ENCODE measurements around the gene ARHGEF28.
A peak's percentile ranks its signal among the peaks of the same experiment; 100 is the strongest.

Gene ARHGEF28

DNA sequence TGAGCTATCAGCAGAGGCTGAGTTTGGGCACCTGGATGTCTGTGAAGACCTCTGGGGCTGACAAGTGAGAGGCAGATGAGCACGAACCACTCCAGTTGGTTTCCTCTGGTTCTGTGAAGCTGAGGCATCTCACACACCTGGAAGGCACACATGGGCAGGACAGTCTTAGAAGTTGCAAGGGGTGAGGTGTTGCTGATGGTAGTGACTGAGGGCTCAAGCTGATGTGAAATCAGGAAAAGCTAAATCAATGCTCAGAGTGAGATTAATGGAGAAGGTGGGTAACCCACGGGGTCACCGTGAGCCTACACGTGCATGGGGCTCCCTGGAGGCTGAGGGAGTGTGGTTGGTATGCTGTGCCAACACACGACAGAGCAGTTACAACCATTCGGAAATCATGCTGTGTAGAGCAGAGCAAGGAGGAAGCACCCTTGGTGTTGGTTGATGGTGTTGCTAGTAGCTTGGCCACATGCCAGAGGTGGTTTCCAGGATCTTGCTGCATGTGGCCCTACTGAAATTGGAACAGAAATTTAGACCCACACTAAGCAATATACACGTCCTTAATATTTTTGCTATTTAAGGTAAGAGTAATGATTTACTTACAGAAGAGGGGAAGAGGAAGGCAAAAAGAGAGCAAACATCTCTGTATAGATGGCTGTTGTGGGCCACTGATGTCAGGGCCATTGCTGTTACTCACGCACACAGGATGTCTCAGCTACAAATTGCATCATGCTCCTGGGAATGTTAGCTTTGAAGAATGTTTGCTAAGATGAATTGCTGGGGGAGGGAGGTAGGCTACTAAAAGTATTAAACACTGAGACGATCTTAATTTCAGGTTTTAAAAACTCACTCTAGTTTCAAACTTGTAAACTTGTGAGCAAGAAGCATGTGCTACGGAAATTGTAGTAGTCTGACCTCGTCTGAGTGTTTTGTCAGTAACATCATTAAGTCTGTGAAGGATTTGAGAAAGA lies 170.5 kb downstream of the ARHGEF28 start:
- peaks cover 7% of the 10 kb centered on the region; the same call in 1 of the 2 replicates for H3K4me1 ChIP-seq (ENCODE audit: low read length)
- H3K4me2 ChIP-seq (ENCODE audit: low read depth, low read length) = no peak overlapping the region
- H3K36me3 ChIP-seq (replicated peaks; ENCODE audit: insufficient read depth, low read length) = no peaks in the 10 kb centered on the region
- TF ChIP-seq, protein P1, sequence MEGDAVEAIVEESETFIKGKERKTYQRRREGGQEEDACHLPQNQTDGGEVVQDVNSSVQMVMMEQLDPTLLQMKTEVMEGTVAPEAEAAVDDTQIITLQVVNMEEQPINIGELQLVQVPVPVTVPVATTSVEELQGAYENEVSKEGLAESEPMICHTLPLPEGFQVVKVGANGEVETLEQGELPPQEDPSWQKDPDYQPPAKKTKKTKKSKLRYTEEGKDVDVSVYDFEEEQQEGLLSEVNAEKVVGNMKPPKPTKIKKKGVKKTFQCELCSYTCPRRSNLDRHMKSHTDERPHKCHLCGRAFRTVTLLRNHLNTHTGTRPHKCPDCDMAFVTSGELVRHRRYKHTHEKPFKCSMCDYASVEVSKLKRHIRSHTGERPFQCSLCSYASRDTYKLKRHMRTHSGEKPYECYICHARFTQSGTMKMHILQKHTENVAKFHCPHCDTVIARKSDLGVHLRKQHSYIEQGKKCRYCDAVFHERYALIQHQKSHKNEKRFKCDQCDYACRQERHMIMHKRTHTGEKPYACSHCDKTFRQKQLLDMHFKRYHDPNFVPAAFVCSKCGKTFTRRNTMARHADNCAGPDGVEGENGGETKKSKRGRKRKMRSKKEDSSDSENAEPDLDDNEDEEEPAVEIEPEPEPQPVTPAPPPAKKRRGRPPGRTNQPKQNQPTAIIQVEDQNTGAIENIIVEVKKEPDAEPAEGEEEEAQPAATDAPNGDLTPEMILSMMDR (IDR thresholded peaks at IDR 0.05; ENCODE audit: low read length) = no peak
- TF ChIP-seq EZH2phosphoT487 (IDR thresholded peaks at IDR 0.05; ENCODE audit: low read length) = no peak
- TF ChIP-seq EZH2 (optimal IDR thresholded peaks at IDR 0.05; ENCODE audit: low read depth, low read length) = no peak
- no peak overlapping the region for H3K4me3 ChIP-seq (ENCODE audit: low read length)
- no peaks in the 10 kb centered on the region for H3K9me3 ChIP-seq (replicated peaks; ENCODE audit: insufficient read depth, low read length)
- H3K27ac ChIP-seq (ENCODE audit: low read length) = no peak overlapping the region
- peak overlapping the region; percentile 11; the same call in 1 of the 2 replicates for H2AFZ ChIP-seq (ENCODE audit: low read length)
- no peaks in the 10 kb centered on the region for H3K27me3 ChIP-seq (replicated peaks; ENCODE audit: insufficient read depth, low read length)
- H3K79me2 ChIP-seq (ENCODE audit: low read length) = no peaks in the 10 kb centered on the region
- H3F3A ChIP-seq (ENCODE audit: insufficient read depth, low read length) = no peaks in the 10 kb centered on the region
- no peaks in the 10 kb centered on the region for H4K20me1 ChIP-seq (ENCODE audit: insufficient read depth, low read length)
- no peak overlapping the region for H3K9ac ChIP-seq (ENCODE audit: low read length)
- no peak for DNase-seq
- H3K9me2 ChIP-seq (replicated peaks; ENCODE audit: insufficient read depth, low read length) = no peaks in the 10 kb centered on the region

DNA sequence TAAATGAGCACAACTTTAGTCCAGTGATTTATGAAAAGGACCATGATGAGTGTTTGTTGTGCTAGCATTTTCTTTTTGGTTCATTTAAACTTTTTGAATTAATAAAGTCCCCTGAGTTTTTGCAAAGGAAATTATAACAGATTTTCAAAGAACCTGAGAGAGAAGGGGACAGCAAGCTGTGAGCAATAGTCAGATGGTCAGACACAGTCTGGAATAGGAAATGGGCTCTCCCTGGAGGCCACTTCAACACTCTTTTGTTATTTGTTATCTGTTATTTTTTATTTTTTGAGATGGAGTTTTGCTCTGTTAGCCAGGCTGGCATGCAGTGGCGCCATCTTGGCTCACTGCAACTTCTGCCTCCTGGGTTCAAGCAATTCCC lies 171.1 kb downstream of the ARHGEF28 start:
- no peak overlapping the region for H3K9ac ChIP-seq (ENCODE audit: low read length)
- H3K79me2 ChIP-seq (ENCODE audit: low read length) = no peaks in the 10 kb centered on the region
- no peak overlapping the region for H3K4me3 ChIP-seq (ENCODE audit: low read length)
- no peak overlapping the region for H3K4me2 ChIP-seq (ENCODE audit: low read depth, low read length)
- H4K20me1 ChIP-seq (ENCODE audit: insufficient read depth, low read length) = no peaks in the 10 kb centered on the region
- peaks cover 7% of the 10 kb centered on the region; the same call in 1 of the 2 replicates for H3K4me1 ChIP-seq (ENCODE audit: low read length)
- no peaks in the 10 kb centered on the region for H3K36me3 ChIP-seq (replicated peaks; ENCODE audit: insufficient read depth, low read length)
- no peaks in the 10 kb centered on the region for H3F3A ChIP-seq (ENCODE audit: insufficient read depth, low read length)
- H3K27me3 ChIP-seq (replicated peaks; ENCODE audit: insufficient read depth, low read length) = no peaks in the 10 kb centered on the region
- no peaks in the 10 kb centered on the region for H3K9me2 ChIP-seq (replicated peaks; ENCODE audit: insufficient read depth, low read length)
- TF ChIP-seq, protein P1 (IDR thresholded peaks at IDR 0.05; ENCODE audit: low read length) = no peak
- no peak for TF ChIP-seq EZH2 (optimal IDR thresholded peaks at IDR 0.05; ENCODE audit: low read depth, low read length)
- TF ChIP-seq EZH2phosphoT487 (IDR thresholded peaks at IDR 0.05; ENCODE audit: low read length) = no peak
- no peak for DNase-seq
- no peak overlapping the region for H2AFZ ChIP-seq (ENCODE audit: low read length)
- H3K9me3 ChIP-seq (replicated peaks; ENCODE audit: insufficient read depth, low read length) = no peaks in the 10 kb centered on the region
- no peak overlapping the region for H3K27ac ChIP-seq (ENCODE audit: low read length)

DNA sequence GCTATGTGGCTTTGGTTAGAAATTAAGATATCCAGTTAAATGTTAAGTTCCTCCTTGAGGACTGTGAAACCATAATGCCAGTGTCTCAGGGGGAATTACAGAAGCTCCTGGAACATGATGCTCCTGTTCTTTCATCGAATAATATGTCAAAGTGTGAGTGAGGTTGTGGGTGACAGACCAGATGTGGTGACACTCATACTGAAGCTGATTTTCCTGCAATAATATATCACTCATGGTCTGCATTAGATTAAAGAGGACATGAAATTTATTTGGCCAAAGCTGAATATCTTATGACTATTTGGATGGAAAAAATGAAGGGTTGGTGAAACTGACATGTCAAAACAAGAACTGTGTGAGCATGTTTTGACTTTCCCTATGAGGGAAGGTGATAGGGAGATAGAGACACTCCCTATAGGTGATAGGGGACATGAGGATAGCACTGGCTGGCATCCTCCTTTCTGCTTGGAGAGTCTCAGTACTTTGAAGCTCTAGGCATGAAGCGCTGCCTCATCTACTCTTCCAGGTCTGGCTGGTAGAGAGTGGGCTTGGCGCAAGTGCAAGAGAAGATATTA lies 173.5 kb downstream of the ARHGEF28 start:
- Histone ChIP-seq H2AFZ (ENCODE audit: low read length) (no peak overlapping the region), H3K4me1 (ENCODE audit: low read length) (peaks cover 7% of the 10 kb centered on the region; the same call in 1 of the 2 replicates), H3K4me2 (ENCODE audit: low read depth, low read length) (no peak overlapping the region), H4K20me1 (ENCODE audit: insufficient read depth, low read length) (no peaks in the 10 kb centered on the region), H3K36me3 (replicated peaks; ENCODE audit: insufficient read depth, low read length) (no peaks in the 10 kb centered on the region), H3K9ac (ENCODE audit: low read length) (no peak overlapping the region), H3F3A (ENCODE audit: insufficient read depth, low read length) (no peaks in the 10 kb centered on the region), H3K9me2 (replicated peaks; ENCODE audit: insufficient read depth, low read length) (no peaks in the 10 kb centered on the region), H3K27ac (ENCODE audit: low read length) (no peak overlapping the region), H3K9me3 (replicated peaks; ENCODE audit: insufficient read depth, low read length) (no peaks in the 10 kb centered on the region), H3K27me3 (replicated peaks; ENCODE audit: insufficient read depth, low read length) (no peaks in the 10 kb centered on the region), H3K4me3 (ENCODE audit: low read length) (no peak overlapping the region), H3K79me2 (ENCODE audit: low read length) (no peaks in the 10 kb centered on the region)
- TF ChIP-seq EZH2phosphoT487 (IDR thresholded peaks at IDR 0.05; ENCODE audit: low read length) = no peak
- TF ChIP-seq, protein P1 (IDR thresholded peaks at IDR 0.05; ENCODE audit: low read length) = no peak
- TF ChIP-seq EZH2 (optimal IDR thresholded peaks at IDR 0.05; ENCODE audit: low read depth, low read length) = no peak
- no peak for DNase-seq
